ENCODE data around the gene LCE1C.

Gene LCE1C

DNA sequence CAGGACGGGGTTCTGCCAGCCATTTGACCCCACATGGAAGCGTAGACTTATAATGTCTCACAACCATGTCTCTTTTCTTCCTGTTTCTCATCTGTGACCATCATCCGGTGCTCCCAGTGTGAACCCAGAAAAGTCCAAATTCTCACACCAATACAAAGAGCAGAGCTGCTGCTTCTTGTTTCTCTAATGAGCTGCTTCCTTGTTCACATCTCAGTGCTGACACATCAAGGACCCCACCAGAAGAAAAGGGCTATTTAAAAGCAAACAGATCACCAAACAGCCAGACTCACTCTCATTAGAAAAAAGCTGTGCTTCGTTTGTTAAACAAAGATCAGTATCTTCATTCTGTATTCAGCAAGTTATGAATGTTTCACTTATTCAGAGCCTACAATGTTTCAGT is 10.8 kb downstream of the LCE1C start:
- Mint-ChIP-seq H3K27me3 (ENCODE audit: low read depth) (no peaks in the 10 kb centered on the region), H3K9me3 (peaks cover 12% of the 10 kb centered on the region), H3K4me3 (no peak overlapping the region)

DNA sequence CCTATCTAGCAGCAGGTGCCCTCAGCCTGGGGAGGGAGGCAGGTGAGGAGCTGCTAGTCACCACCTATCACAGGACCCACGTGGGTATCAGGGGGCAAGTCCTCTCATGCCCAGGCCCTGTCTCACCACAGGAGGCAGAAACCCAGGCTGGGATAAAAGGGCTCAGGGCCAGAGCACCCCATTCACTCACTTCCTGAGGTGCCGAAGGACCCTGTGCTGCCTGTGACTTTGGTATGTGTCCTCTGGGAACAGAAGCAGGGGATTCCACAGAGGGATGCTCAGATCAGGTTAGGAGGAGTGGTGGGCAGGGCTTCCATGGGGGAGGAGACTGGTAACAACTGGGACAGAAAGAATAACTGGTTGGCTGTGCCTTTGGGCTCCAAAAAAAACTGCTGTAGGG is 20.4 kb downstream of the LCE1C start, which contains the start of gene LCE1E:
LCE1E (plus strand) TSS at position 181 of the 400 bp plus-strand sequence. CDS start 1,043 bp downstream, outside the sequence.
- no peak within 1 kb of the TSS for H3K4me3 Mint-ChIP-seq
- no peak within 1 kb of the TSS for H3K27ac Mint-ChIP-seq
- no peaks in the 10 kb centered on the region for H3K4me1 Mint-ChIP-seq
- H3K36me3 Mint-ChIP-seq (ENCODE audit: low read depth) = peaks cover 4% of the 10 kb centered on the region
- no peak for TF ChIP-seq CTCF (IDR thresholded peaks at IDR 0.05; ENCODE audit: unreplicated experiment in 3 of 3)
- H3K27me3 Mint-ChIP-seq (ENCODE audit: low read depth) = no peaks in the 10 kb centered on the region
- H3K9me3 Mint-ChIP-seq = peaks cover 19% of the 10 kb centered on the region

More for the DNA sequence above, 10.8 kb downstream of the LCE1C start:
- Mint-ChIP-seq H3K36me3 (ENCODE audit: low read depth) (no peaks in the 10 kb centered on the region), H3K27ac (no peak overlapping the region), H3K4me1 (no peaks in the 10 kb centered on the region)
- no peak for TF ChIP-seq CTCF (IDR thresholded peaks at IDR 0.05; ENCODE audit: unreplicated experiment in 3 of 3)

DNA sequence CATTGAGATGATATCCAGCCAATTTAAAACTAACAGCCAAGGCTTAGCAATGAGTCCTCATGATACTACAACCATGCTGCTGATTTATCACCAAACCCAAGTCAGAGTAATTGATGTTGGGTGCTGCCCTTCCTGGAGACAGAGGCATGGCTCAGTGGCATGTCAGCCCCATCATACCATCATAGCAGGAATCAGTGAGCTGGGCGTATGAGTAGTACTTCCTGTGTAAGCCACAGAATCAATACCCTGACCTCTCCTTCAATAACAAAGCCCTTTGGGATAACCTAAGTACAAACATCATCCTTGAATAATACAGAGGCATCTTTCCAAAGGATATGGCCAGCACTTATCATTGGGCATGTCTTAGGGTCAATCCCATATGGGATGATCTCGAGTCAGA is 23.4 kb downstream of the LCE1C start:
- no peaks in the 10 kb centered on the region for H3K4me1 Mint-ChIP-seq
- H3K27me3 Mint-ChIP-seq (ENCODE audit: low read depth) = no peaks in the 10 kb centered on the region
- peaks cover 2% of the 10 kb centered on the region for H3K36me3 Mint-ChIP-seq (ENCODE audit: low read depth)
- H3K4me3 Mint-ChIP-seq = no peak overlapping the region
- no peak overlapping the region for H3K27ac Mint-ChIP-seq
- TF ChIP-seq CTCF (IDR thresholded peaks at IDR 0.05; ENCODE audit: unreplicated experiment in 3 of 3) = no peak
- H3K9me3 Mint-ChIP-seq = peaks cover 24% of the 10 kb centered on the region

GRCh38 chr1:152777510-152778137 is 28.8 kb downstream of the LCE1C start:
- Mint-ChIP-seq H3K27me3 (ENCODE audit: low read depth) (no peaks in the 10 kb centered on the region), H3K36me3 (ENCODE audit: low read depth) (no peaks in the 10 kb centered on the region), H3K27ac (no peak overlapping the region), H3K9me3 (peaks cover 37% of the 10 kb centered on the region), H3K4me1 (no peaks in the 10 kb centered on the region), H3K4me3 (no peak overlapping the region)
- no peak for TF ChIP-seq CTCF (IDR thresholded peaks at IDR 0.05; ENCODE audit: unreplicated experiment in 3 of 3)

DNA sequence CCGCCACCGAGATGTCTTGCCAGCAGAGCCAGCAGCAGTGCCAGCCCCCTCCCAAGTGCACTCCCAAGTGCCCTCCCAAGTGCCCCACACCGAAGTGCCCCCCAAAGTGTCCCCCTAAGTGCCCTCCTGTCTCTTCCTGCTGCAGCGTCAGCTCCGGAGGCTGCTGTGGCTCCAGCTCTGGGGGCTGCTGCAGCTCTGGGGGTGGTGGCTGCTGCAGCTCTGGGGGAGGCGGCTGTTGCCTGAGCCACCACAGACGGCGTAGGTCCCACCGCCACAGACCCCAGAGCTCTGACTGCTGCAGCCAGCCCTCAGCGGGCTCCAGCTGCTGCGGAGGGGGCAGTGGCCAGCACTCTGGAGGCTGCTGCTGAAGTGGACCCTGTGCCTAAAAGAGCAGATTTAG is 30.1 kb downstream of the LCE1C start:
- no peaks in the 10 kb centered on the region for H3K36me3 Mint-ChIP-seq (ENCODE audit: low read depth)
- peaks cover 40% of the 10 kb centered on the region for H3K9me3 Mint-ChIP-seq
- no peak for TF ChIP-seq CTCF (IDR thresholded peaks at IDR 0.05; ENCODE audit: unreplicated experiment in 3 of 3)
- H3K4me3 Mint-ChIP-seq = no peak overlapping the region
- no peaks in the 10 kb centered on the region for H3K27me3 Mint-ChIP-seq (ENCODE audit: low read depth)
- no peak overlapping the region for H3K27ac Mint-ChIP-seq
- H3K4me1 Mint-ChIP-seq = no peaks in the 10 kb centered on the region

GRCh38 chr1:152774875-152775274 is 31.6 kb downstream of the LCE1C start, which contains the start of gene LCE1F:
Gene LCE1F, plus strand, starts transcription at chr1:152775140. Its CDS starts 1,232 bp downstream, at chr1:152776372.
- H3K4me3 Mint-ChIP-seq = no peak within 1 kb of the TSS
- no peaks in the 10 kb centered on the region for H3K27me3 Mint-ChIP-seq (ENCODE audit: low read depth)
- peaks cover 43% of the 10 kb centered on the region for H3K9me3 Mint-ChIP-seq
- H3K27ac Mint-ChIP-seq = no peak within 1 kb of the TSS
- no peaks in the 10 kb centered on the region for H3K36me3 Mint-ChIP-seq (ENCODE audit: low read depth)
- no peak for TF ChIP-seq CTCF (IDR thresholded peaks at IDR 0.05; ENCODE audit: unreplicated experiment in 3 of 3)
- H3K4me1 Mint-ChIP-seq = no peaks in the 10 kb centered on the region

All from nephron (organoid).